ENCODE measurements around the gene NPTXR. TPM values are rescaled to one million over a fixed set of nuclear protein-coding genes. Genes with fewer than 3 reads are reported as not detected.

Gene NPTXR
- polyA plus RNA-seq, 1 experiment = 2.5 TPM

DNA sequence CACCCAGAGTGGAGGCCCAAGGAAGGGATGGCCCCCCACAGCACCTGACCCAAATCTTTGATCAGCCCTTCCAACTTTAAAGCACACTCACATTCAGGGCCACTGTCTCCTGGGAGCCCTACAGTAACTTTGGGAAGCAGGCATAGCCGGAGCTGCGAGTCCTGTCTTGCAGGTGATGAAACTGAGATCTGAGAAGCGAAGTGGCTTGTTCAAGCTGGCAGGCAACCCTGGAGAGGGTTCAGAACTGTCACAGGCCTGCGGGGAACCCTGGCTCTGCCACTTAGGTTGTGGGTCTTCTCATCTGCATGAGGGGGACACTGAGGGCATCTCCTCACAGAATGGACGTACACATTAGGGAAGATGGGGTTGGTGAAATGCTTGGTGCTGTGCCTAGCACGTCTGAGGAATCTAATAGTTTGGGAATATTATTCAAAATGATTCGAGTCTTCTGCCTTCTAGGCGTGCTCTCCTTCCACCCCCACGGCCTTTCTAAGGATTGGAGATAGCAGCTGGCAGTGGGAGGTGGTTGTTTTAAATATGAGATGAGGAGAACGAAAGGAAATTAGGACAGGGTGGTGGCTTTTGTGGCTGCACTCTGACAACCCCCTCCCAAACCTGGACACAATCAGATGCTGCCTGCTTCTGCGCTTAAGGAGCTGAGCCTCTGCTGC is 69.2 kb downstream of the NPTXR start:
- POLR2A ChIA-PET = no interaction called here

GRCh38 chr22:38773363-38773946 is 70.4 kb downstream of the NPTXR start:
- H3K36me3 ChIP-seq (ENCODE audit: control insufficient read depth, insufficient read depth, low read length) = no peaks in the 10 kb centered on the region
- POLR2A ChIA-PET = no interaction called here
- H3K27me3 ChIP-seq (ENCODE audit: control insufficient read depth, insufficient read depth, low read length) = no peaks in the 10 kb centered on the region
- no peak overlapping the region for H3K4me3 ChIP-seq (ENCODE audit: low read depth, low read length)
- TF ChIP-seq, protein P1, sequence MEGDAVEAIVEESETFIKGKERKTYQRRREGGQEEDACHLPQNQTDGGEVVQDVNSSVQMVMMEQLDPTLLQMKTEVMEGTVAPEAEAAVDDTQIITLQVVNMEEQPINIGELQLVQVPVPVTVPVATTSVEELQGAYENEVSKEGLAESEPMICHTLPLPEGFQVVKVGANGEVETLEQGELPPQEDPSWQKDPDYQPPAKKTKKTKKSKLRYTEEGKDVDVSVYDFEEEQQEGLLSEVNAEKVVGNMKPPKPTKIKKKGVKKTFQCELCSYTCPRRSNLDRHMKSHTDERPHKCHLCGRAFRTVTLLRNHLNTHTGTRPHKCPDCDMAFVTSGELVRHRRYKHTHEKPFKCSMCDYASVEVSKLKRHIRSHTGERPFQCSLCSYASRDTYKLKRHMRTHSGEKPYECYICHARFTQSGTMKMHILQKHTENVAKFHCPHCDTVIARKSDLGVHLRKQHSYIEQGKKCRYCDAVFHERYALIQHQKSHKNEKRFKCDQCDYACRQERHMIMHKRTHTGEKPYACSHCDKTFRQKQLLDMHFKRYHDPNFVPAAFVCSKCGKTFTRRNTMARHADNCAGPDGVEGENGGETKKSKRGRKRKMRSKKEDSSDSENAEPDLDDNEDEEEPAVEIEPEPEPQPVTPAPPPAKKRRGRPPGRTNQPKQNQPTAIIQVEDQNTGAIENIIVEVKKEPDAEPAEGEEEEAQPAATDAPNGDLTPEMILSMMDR (IDR thresholded peaks at IDR 0.05; ENCODE audit: insufficient read depth, low read depth, low read length) = no peak
- CTCF ChIA-PET = no interaction called here
- DNase-seq (ENCODE audit: low read depth) = no peak

More for the DNA sequence above, 69.2 kb downstream of the NPTXR start:
- DNase-seq (ENCODE audit: low read depth) = no peak
- CTCF ChIA-PET = interaction anchor here (1.8 kb wide), 1 partner anchor 9 kb away, joined by 7 read pairs; no protein-coding TSS in a partner anchor
- H3K27me3 ChIP-seq (ENCODE audit: control insufficient read depth, insufficient read depth, low read length) = no peaks in the 10 kb centered on the region
- H3K4me3 ChIP-seq (ENCODE audit: low read depth, low read length) = no peak overlapping the region
- peaks cover 3% of the 10 kb centered on the region for H3K36me3 ChIP-seq (ENCODE audit: control insufficient read depth, insufficient read depth, low read length)
- TF ChIP-seq, protein P1 (IDR thresholded peaks at IDR 0.05; ENCODE audit: insufficient read depth, low read depth, low read length) = no peak

GRCh38 chr22:38772623-38772873 is 71.3 kb downstream of the NPTXR start:
- Histone ChIP-seq H3K4me3 (ENCODE audit: low read depth, low read length) (no peak overlapping the region), H3K27me3 (ENCODE audit: control insufficient read depth, insufficient read depth, low read length) (no peaks in the 10 kb centered on the region), H3K36me3 (ENCODE audit: control insufficient read depth, insufficient read depth, low read length) (no peaks in the 10 kb centered on the region)
- CTCF ChIA-PET = no interaction called here
- TF ChIP-seq, protein P1 (IDR thresholded peaks at IDR 0.05; ENCODE audit: insufficient read depth, low read depth, low read length) = no peak
- POLR2A ChIA-PET = no interaction called here
- no peak for DNase-seq (ENCODE audit: low read depth)

DNA sequence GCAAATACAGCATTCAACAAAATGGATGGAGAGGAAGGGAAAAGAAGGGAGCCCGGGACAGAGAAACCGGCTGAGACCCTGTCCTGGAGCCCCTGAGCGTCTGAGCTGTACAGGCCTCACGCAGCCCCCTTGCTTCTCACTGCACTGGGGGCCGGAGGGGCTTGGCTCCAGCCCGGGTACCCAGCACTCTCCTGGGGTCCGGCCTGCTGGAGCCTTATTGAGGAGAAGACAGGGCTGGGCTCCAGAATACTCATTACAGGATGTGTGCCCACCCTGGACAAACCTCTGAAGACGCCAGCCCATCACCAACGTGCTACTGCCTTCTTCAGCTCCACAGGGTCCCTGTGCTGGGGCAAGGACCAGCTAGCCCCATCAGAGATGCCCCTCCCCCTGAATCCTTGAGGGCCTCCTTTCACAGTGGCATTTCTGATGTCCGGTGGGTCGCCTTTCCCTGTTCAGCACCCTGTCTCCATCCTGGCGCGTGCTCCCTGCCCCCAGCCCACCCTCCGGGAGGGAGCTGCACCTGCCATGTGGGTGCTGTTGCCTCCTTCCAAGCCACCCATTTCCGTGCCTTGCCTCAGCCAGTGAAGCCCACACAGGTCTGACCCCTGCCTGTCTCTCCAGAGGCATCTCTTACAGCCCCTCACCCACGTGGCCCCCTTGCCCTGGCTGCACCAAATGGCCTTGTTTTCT is 73.4 kb downstream of the NPTXR start:
- POLR2A ChIA-PET = no interaction called here
- Histone ChIP-seq H3K27me3 (ENCODE audit: control insufficient read depth, insufficient read depth, low read length) (0 out of 2 replicates have a peak, but pooled peaks cover 1% of the 10 kb centered on the region), H3K4me3 (ENCODE audit: low read depth, low read length) (no peak overlapping the region), H3K36me3 (ENCODE audit: control insufficient read depth, insufficient read depth, low read length) (no peaks in the 10 kb centered on the region)
- DNase-seq (ENCODE audit: low read depth) = no peak
- CTCF ChIA-PET = interaction anchor here (1.9 to 6.5 kb wide), 9 partner anchors 14 to 352 kb away, joined by 4 to 113 read pairs (median 44); partner anchors contain the start of genes CBX6 and NPTXR
- TF ChIP-seq, protein P1 (IDR thresholded peaks at IDR 0.05; ENCODE audit: insufficient read depth, low read depth, low read length) = no peak

Other genes starting within 250 kb of the NPTXR start
- 0.69 and 1.0 TPM in 2 replicates for gene FAM227A, start 187.6 kb downstream of the NPTXR start, polyA plus RNA-seq (2011; rRNA removed)
- gene CBY1, start 187.4 kb downstream of the NPTXR start, polyA plus RNA-seq (2011; rRNA removed) = 38.1 and 43.2 TPM in 2 replicates
- gene TOMM22, start 162.1 kb downstream of the NPTXR start, polyA plus RNA-seq (2011; rRNA removed) = 29.6 and 53.3 TPM in 2 replicates
- 40.9 and 43.6 TPM in 2 replicates for gene JOSD1, start 143.1 kb downstream of the NPTXR start, polyA plus RNA-seq (2011; rRNA removed)
- 24.0 and 31.1 TPM in 2 replicates for gene GTPBP1, start 138.1 kb downstream of the NPTXR start, polyA plus RNA-seq (2011; rRNA removed)
- gene SUN2, start 88.0 kb downstream of the NPTXR start, polyA plus RNA-seq (2011; rRNA removed) = 52.4 and 98.4 TPM in 2 replicates
- gene DNAL4, start 49.9 kb downstream of the NPTXR start, polyA plus RNA-seq (2011; rRNA removed) = 21.4 and 29.9 TPM in 2 replicates
- 15.4 and 21.9 TPM in 2 replicates for gene CBX6, start 28.2 kb upstream of the NPTXR start, polyA plus RNA-seq (2011; rRNA removed)
- gene APOBEC3A, start 113.6 kb upstream of the NPTXR start, polyA plus RNA-seq (2011; rRNA removed) = not detected in 2 replicates
- gene APOBEC3B, start 138.3 kb upstream of the NPTXR start, polyA plus RNA-seq (2011; rRNA removed) = 14.2 and 16.0 TPM in 2 replicates
- gene APOBEC3C, start 170.2 kb upstream of the NPTXR start, polyA plus RNA-seq (2011; rRNA removed) = 20.4 and 20.9 TPM in 2 replicates
- gene APOBEC3D, start 177.1 kb upstream of the NPTXR start, polyA plus RNA-seq (2011; rRNA removed) = 0.60 and 0.75 TPM in 2 replicates
- 8.6 and 9.1 TPM in 2 replicates for gene APOBEC3F, start 196.8 kb upstream of the NPTXR start, polyA plus RNA-seq (2011; rRNA removed)
- gene APOBEC3G, start 233.2 kb upstream of the NPTXR start, polyA plus RNA-seq (2011; rRNA removed) = 7.3 TPM in 2 replicates

Data from BJ (cell line).